Measurements from ENCODE around the gene KCNK10.

The KCNK10 gene

GRCh38 chr14:88185843-88186242 is 137.2 kb downstream of the KCNK10 start:
- no peak overlapping the region for H3K4me3 ChIP-seq (ENCODE audit: low read length)
- 0 out of 2 replicates have a peak, but pooled peaks cover 5% of the 10 kb centered on the region for H3K27me3 ChIP-seq (ENCODE audit: control insufficient read depth, low read length)
- no peaks in the 10 kb centered on the region for H4K20me1 ChIP-seq (ENCODE audit: control insufficient read depth, insufficient read depth, low read depth, low read length)
- no peaks in the 10 kb centered on the region for H3F3A ChIP-seq (ENCODE audit: control insufficient read depth, insufficient read depth)
- TF ChIP-seq CTCF (IDR thresholded peaks at IDR 0.05; ENCODE audit: low read depth, low read length, poor library complexity, severe bottlenecking) (no peak), EZH2phosphoT487 (IDR thresholded peaks at IDR 0.05; ENCODE audit: borderline replicate concordance, low read length) (no peak)
- H3K79me2 ChIP-seq (ENCODE audit: control insufficient read depth, low read length): no peaks in the 10 kb centered on the region
- no peaks in the 10 kb centered on the region for H3K36me3 ChIP-seq (ENCODE audit: control insufficient read depth, low read length)
- H3K27ac ChIP-seq (ENCODE audit: low read depth, low read length): no peak overlapping the region
- H3K9me3 ChIP-seq (ENCODE audit: control insufficient read depth, insufficient read depth, low read length): no peaks in the 10 kb centered on the region
- H3K4me1 ChIP-seq (ENCODE audit: control insufficient read depth, low read length): peaks cover 8% of the 10 kb centered on the region
- no peaks in the 10 kb centered on the region for H3K9me2 ChIP-seq (replicated peaks; ENCODE audit: control insufficient read depth, low read length)
- H3K4me2 ChIP-seq (ENCODE audit: low read length): no peak overlapping the region

- TF ChIP-seq CTCF (IDR thresholded peaks at IDR 0.05; ENCODE audit: low read depth, low read length, poor library complexity, severe bottlenecking) (no peak), EZH2phosphoT487 (IDR thresholded peaks at IDR 0.05; ENCODE audit: borderline replicate concordance, low read length) (no peak)
- no peak overlapping the region for H3K4me3 ChIP-seq (ENCODE audit: low read length)
- H3K4me2 ChIP-seq (ENCODE audit: low read length): no peak overlapping the region
- no peaks in the 10 kb centered on the region for H3F3A ChIP-seq (ENCODE audit: control insufficient read depth, insufficient read depth)
- H3K9me3 ChIP-seq (ENCODE audit: control insufficient read depth, insufficient read depth, low read length): no peaks in the 10 kb centered on the region
- no peaks in the 10 kb centered on the region for H4K20me1 ChIP-seq (ENCODE audit: control insufficient read depth, insufficient read depth, low read depth, low read length)
- H3K36me3 ChIP-seq (ENCODE audit: control insufficient read depth, low read length): no peaks in the 10 kb centered on the region
- 0 out of 2 replicates have a peak, but pooled peaks cover 5% of the 10 kb centered on the region for H3K27me3 ChIP-seq (ENCODE audit: control insufficient read depth, low read length)
- H3K9me2 ChIP-seq (replicated peaks; ENCODE audit: control insufficient read depth, low read length): no peaks in the 10 kb centered on the region
- H3K4me1 ChIP-seq (ENCODE audit: control insufficient read depth, low read length): peaks cover 8% of the 10 kb centered on the region
- no peak overlapping the region for H3K27ac ChIP-seq (ENCODE audit: low read depth, low read length)
- H3K79me2 ChIP-seq (ENCODE audit: control insufficient read depth, low read length): no peaks in the 10 kb centered on the region
These were observed 138.1 kb downstream of the KCNK10 start for GRCh38 chr14:88184956-88185355.

GRCh38 chr14:88181072-88181471 is 142.0 kb downstream of the KCNK10 start:
- H3K9me3 ChIP-seq (ENCODE audit: control insufficient read depth, insufficient read depth, low read length): no peaks in the 10 kb centered on the region
- no peaks in the 10 kb centered on the region for H3K4me1 ChIP-seq (ENCODE audit: control insufficient read depth, low read length)
- no peaks in the 10 kb centered on the region for H4K20me1 ChIP-seq (ENCODE audit: control insufficient read depth, insufficient read depth, low read depth, low read length)
- H3K79me2 ChIP-seq (ENCODE audit: control insufficient read depth, low read length): no peaks in the 10 kb centered on the region
- H3K27ac ChIP-seq (ENCODE audit: low read depth, low read length): no peak overlapping the region
- no peak overlapping the region for H3K4me2 ChIP-seq (ENCODE audit: low read length)
- TF ChIP-seq CTCF (IDR thresholded peaks at IDR 0.05; ENCODE audit: low read depth, low read length, poor library complexity, severe bottlenecking): no peak
- TF ChIP-seq EZH2phosphoT487 (IDR thresholded peaks at IDR 0.05; ENCODE audit: borderline replicate concordance, low read length): no peak
- H3K36me3 ChIP-seq (ENCODE audit: control insufficient read depth, low read length): no peaks in the 10 kb centered on the region
- H3F3A ChIP-seq (ENCODE audit: control insufficient read depth, insufficient read depth): no peaks in the 10 kb centered on the region
- peaks cover 5% of the 10 kb centered on the region; the same call in 1 of the 2 replicates for H3K27me3 ChIP-seq (ENCODE audit: control insufficient read depth, low read length)
- H3K4me3 ChIP-seq (ENCODE audit: low read length): no peak overlapping the region
- no peaks in the 10 kb centered on the region for H3K9me2 ChIP-seq (replicated peaks; ENCODE audit: control insufficient read depth, low read length)
